ENCODE data around the gene MOB3B.

DNA sequence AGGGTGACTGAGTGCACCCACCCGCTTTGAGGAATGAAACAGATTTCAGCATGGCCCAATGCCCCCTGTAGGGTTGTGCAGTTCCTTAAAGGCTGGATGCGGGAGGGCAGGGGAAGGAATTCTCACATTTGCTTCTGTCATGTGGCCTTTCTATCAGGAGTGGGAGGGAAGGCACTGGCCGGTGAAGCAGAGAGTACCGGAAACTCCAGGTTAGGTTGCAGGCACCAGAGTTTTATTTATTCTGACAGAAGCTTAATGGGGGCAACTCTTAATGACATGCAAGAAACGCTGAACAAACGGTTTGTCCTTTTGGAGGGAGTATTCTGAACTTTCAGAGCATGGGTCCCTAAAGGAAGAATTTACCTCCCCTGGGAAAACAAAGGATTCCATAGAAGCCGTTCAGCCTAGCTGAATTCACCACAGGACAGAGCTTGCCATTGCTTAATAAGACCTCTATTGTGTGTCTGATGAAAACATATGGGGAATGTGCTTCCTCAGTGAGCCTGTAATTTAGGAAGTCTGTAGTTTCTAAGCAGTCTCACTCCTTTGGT is 188.6 kb downstream of the MOB3B start:
- TF ChIP-seq, protein P1, sequence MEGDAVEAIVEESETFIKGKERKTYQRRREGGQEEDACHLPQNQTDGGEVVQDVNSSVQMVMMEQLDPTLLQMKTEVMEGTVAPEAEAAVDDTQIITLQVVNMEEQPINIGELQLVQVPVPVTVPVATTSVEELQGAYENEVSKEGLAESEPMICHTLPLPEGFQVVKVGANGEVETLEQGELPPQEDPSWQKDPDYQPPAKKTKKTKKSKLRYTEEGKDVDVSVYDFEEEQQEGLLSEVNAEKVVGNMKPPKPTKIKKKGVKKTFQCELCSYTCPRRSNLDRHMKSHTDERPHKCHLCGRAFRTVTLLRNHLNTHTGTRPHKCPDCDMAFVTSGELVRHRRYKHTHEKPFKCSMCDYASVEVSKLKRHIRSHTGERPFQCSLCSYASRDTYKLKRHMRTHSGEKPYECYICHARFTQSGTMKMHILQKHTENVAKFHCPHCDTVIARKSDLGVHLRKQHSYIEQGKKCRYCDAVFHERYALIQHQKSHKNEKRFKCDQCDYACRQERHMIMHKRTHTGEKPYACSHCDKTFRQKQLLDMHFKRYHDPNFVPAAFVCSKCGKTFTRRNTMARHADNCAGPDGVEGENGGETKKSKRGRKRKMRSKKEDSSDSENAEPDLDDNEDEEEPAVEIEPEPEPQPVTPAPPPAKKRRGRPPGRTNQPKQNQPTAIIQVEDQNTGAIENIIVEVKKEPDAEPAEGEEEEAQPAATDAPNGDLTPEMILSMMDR (IDR thresholded peaks at IDR 0.05), result no peak
- TF ChIP-seq RAD21 (IDR thresholded peaks at IDR 0.05; ENCODE audit: low read length), result no peak
- TF ChIP-seq YY1 (IDR thresholded peaks at IDR 0.05; ENCODE audit: low read depth), result no peak
- no peak for TF ChIP-seq POLR2AphosphoS5 (IDR thresholded peaks at IDR 0.05; ENCODE audit: low read depth, low read length)
- TF ChIP-seq, protein P2, sequence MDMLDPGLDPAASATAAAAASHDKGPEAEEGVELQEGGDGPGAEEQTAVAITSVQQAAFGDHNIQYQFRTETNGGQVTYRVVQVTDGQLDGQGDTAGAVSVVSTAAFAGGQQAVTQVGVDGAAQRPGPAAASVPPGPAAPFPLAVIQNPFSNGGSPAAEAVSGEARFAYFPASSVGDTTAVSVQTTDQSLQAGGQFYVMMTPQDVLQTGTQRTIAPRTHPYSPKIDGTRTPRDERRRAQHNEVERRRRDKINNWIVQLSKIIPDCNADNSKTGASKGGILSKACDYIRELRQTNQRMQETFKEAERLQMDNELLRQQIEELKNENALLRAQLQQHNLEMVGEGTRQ (IDR thresholded peaks at IDR 0.05; ENCODE audit: borderline replicate concordance, low read depth, low read length), result no peak
- no peak for TF ChIP-seq FOSL2 (IDR thresholded peaks at IDR 0.05; ENCODE audit: borderline replicate concordance, low read depth)
- TF ChIP-seq EZH2phosphoT487 (IDR thresholded peaks at IDR 0.05; ENCODE audit: borderline replicate concordance, low read depth), result no peak
- TF ChIP-seq, protein P3, sequence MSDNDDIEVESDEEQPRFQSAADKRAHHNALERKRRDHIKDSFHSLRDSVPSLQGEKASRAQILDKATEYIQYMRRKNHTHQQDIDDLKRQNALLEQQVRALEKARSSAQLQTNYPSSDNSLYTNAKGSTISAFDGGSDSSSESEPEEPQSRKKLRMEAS (IDR thresholded peaks at IDR 0.05; ENCODE audit: low read depth), result no peak
- TF ChIP-seq, protein P4, sequence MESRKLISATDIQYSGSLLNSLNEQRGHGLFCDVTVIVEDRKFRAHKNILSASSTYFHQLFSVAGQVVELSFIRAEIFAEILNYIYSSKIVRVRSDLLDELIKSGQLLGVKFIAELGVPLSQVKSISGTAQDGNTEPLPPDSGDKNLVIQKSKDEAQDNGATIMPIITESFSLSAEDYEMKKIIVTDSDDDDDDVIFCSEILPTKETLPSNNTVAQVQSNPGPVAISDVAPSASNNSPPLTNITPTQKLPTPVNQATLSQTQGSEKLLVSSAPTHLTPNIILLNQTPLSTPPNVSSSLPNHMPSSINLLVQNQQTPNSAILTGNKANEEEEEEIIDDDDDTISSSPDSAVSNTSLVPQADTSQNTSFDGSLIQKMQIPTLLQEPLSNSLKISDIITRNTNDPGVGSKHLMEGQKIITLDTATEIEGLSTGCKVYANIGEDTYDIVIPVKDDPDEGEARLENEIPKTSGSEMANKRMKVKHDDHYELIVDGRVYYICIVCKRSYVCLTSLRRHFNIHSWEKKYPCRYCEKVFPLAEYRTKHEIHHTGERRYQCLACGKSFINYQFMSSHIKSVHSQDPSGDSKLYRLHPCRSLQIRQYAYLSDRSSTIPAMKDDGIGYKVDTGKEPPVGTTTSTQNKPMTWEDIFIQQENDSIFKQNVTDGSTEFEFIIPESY (IDR thresholded peaks at IDR 0.05; ENCODE audit: borderline replicate concordance, low read depth), result no peak
- no peak for TF ChIP-seq MXI1 (IDR thresholded peaks at IDR 0.05; ENCODE audit: low read depth, low read length)
- no peak for TF ChIP-seq FOXM1 (IDR thresholded peaks at IDR 0.05; ENCODE audit: low read depth)
- TF ChIP-seq ELF1 (IDR thresholded peaks at IDR 0.05), result no peak
- TF ChIP-seq, protein P5, sequence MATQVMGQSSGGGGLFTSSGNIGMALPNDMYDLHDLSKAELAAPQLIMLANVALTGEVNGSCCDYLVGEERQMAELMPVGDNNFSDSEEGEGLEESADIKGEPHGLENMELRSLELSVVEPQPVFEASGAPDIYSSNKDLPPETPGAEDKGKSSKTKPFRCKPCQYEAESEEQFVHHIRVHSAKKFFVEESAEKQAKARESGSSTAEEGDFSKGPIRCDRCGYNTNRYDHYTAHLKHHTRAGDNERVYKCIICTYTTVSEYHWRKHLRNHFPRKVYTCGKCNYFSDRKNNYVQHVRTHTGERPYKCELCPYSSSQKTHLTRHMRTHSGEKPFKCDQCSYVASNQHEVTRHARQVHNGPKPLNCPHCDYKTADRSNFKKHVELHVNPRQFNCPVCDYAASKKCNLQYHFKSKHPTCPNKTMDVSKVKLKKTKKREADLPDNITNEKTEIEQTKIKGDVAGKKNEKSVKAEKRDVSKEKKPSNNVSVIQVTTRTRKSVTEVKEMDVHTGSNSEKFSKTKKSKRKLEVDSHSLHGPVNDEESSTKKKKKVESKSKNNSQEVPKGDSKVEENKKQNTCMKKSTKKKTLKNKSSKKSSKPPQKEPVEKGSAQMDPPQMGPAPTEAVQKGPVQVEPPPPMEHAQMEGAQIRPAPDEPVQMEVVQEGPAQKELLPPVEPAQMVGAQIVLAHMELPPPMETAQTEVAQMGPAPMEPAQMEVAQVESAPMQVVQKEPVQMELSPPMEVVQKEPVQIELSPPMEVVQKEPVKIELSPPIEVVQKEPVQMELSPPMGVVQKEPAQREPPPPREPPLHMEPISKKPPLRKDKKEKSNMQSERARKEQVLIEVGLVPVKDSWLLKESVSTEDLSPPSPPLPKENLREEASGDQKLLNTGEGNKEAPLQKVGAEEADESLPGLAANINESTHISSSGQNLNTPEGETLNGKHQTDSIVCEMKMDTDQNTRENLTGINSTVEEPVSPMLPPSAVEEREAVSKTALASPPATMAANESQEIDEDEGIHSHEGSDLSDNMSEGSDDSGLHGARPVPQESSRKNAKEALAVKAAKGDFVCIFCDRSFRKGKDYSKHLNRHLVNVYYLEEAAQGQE (IDR thresholded peaks at IDR 0.05; ENCODE audit: low read depth, low read length), result no peak
- TF ChIP-seq NRF1 (IDR thresholded peaks at IDR 0.05; ENCODE audit: low read depth, low read length), result no peak
